HG03469 (cell line): ENCODE data around the gene C1QA.

Experiments
- ATAC-seq: cut with Tn5 transposase; IDR thresholded peaks from one replicate; pipeline ENCODE4 v1.9.1; 2021; ENCODE audit warnings: mild to moderate bottlenecking, moderate library complexity, moderate number of reproducible peaks; ENCODE audit not compliant: unreplicated experiment

Gene C1QA, protein sequence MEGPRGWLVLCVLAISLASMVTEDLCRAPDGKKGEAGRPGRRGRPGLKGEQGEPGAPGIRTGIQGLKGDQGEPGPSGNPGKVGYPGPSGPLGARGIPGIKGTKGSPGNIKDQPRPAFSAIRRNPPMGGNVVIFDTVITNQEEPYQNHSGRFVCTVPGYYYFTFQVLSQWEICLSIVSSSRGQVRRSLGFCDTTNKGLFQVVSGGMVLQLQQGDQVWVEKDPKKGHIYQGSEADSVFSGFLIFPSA

DNA sequence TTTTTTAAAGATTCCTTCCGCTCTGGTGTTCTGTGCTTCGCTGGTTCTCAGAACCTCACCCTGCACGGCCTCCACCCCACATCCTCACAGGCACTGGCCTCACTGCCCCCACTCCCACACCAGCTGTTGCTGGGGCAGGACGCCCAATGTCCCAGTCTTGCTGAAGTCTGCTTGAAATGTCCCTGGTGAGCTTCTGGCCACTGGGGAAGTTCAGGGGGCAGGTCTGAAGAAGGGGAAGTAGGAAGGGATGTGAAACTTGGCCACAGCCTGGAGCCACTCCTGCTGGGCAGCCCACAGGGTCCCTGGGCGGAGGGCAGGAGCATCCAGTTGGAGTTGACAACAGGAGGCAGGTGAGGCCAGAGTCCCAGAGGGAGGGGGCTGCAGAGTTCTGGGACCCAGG is at the start of gene C1QA:
Gene C1QA (plus strand): TSS at position 276 of the 400 bp plus-strand sequence. CDS start 989 bp downstream, outside the sequence.
- ATAC-seq, result no peak

DNA sequence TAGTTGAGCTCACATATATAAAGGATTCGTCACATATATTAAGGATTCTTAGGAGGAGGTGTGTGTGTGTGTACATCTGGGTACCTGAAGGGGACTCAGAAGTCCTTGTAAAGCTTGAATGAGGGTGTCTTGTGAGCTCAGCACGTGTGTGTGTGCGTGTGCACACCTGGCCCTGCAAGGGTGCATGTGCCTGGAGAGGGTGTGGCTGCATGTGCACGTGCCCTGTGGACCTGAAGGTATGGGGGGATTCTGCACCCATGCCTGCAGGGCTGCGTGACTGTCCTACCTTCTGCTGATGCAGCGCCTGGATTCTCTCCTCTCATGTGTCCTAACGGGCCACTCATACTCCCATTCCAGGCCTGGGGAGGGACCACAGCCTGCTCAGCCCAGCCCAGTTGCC is 49.2 kb upstream of the C1QA start:
- ATAC-seq, result no peak

DNA sequence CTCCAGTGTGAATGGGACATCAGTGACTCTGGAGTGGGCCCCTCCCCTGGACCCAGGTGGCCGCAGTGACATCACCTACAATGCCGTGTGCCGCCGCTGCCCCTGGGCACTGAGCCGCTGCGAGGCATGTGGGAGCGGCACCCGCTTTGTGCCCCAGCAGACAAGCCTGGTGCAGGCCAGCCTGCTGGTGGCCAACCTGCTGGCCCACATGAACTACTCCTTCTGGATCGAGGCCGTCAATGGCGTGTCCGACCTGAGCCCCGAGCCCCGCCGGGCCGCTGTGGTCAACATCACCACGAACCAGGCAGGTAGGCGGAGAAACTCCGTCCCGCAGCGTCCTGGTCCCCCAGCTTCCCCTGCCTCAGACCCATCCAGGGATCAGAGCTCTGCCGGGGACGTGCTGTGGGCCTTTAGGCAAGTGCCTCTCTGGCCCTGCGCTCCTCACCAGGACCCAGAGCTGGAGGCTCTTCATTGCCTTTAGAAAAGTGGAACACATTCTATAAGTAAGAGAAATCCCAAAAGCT is 47.5 kb upstream of the C1QA start:
- ATAC-seq, result no peak

DNA sequence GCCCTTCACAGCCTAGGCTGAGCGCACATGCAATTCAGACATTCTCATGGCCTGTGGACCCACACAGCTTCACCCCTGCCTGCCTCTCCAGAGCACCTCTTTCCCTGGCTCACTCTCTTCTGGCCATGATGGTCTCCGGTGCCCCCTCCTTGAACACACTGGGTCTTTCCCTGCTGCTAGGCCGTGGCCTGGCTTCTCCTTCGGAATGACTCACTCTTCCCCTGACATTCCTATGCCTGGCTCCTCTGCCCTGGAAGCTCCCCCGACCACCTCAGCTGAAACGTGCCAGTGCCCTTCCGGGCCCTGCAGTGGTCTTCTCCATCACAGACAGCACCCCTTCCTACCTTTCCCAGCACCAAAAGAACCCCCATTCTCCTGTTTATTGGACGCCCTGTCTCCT is 44.9 kb upstream of the C1QA start:
- ATAC-seq, result no peak

DNA sequence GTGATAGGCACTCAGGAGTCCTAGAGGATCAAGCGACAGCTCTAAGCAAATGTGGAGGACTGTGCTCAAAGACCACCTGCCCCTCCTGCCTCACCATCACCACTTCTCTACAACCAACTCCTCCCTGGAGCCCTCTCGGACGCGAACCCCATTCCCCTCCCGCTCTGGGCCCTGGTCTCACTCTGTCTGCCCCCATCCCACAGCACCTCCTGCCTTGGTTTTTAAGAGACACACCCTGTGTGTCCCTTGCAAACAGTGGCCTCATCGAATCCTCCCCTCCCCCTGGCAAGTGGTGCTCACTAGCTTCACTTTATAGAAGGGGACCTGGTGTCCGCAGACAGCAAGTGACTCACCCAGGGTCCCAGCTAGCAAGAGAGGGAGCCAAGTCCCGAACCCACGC is 44.4 kb upstream of the C1QA start:
- ATAC-seq, result no peak

DNA sequence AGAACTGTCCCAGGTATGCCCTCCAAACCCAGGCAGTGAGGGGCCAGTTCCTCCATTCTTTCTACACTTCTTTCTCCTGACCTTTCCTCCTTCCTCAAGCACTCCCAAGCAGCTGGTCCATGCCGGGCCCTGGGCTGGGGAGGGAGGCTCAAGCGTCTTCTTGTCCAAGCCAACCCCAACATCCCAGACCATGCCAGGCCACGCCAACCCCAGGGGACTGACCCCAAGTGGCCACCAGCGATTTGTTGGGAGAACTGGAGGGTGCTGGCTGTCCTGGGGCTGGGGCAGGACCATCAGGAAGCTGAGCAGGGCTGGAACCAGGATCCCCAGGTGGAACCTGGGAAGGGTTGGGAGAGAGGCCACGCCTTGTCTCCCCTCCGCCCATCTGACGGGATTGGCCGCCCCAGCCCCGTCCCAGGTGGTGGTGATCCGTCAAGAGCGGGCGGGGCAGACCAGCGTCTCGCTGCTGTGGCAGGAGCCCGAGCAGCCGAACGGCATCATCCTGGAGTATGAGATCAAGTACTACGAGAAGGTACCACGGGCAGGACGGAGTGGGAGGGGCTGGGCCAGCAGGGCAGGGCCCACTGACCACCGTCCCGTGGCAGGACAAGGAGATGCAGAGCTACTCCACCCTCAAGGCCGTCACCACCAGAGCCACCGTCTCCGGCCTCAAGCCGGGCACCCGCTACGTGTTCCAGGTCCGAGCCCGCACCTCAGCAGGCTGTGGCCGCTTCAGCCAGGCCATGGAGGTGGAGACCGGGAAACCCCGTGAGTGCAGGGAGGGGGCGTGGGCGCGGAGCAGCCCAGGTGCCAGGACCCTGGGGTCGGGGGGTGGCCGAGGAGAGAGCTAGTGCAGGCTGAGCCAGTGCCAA is 43.3 kb upstream of the C1QA start:
- ATAC-seq, result no peak

DNA sequence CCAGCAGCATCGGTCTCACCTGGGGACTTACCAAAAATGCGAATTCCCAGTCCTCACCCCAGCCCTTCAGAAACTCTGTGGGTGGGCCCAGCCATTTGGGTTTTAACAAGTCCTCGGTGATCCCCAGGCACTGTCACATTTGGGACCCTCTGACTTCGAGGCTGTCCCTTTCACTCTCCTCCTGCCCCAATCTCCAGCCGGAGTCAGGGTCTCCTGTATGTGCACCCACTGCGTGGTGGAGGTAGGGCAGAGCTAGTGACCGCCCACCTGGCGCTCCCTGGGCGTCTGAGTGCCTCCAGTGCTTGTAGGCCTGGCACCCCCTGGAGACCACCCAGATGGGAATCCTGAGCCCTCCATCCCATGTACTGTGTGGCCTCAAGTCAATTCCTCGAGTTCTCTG is 42.0 kb upstream of the C1QA start:
- no peak for ATAC-seq

DNA sequence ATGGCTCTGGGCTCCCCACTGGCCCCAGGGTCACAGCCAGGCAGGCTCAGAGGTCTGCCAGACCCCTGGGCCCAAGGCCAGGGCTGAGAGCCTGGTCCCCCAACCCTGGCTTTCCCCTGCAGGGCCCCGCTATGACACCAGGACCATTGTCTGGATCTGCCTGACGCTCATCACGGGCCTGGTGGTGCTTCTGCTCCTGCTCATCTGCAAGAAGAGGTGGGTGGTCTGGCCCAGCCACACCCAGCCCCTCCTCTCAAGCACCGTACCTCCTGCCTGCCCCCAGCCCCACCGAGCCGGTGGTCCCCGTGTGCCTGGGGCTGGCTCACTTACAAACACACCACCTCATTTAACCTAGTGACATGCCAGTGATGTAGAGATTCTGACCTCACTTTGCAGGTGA is 41.3 kb upstream of the C1QA start:
- no peak for ATAC-seq

DNA sequence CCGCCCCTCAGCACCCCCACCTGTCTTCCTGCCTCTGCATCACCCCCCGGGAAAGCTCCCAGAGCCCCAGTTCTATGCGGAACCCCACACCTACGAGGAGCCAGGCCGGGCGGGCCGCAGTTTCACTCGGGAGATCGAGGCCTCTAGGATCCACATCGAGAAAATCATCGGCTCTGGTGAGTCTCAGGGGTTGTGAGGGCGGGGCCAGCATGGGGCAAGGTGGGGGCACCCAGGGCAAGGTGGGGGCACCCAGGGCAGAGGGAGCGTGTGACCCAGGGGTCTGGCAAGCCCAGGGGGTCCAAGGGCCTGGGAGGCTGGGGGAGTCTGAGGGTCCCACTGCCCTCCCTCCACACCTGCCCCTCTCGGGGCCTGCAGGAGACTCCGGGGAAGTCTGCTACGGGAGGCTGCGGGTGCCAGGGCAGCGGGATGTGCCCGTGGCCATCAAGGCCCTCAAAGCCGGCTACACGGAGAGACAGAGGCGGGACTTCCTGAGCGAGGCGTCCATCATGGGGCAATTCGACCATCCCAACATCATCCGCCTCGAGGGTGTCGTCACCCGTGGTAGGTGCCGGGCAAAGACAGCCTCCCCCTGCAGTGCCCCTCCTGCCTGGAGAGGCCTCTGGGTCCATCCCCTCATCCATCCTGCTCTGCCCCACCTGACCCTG is 39.0 kb upstream of the C1QA start:
- no peak for ATAC-seq

DNA sequence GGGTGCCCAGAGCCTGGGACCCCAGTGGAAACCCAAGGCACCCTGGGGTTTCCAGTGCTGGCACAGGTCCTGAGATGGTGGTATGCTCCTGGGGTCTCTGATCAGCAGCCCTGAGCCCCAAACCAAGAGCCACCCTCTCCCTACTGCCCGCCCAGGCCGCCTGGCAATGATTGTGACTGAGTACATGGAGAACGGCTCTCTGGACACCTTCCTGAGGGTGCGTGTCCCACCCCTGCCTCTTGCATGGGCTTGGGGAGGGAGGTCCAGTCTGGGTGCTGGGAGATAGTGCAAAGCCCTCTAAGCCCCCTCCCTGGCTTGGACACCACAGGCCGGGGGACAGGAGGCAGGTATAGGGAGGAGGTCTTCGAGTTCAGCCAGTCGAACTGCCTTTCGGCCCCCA is 38.4 kb upstream of the C1QA start:
- ATAC-seq, result no peak

DNA sequence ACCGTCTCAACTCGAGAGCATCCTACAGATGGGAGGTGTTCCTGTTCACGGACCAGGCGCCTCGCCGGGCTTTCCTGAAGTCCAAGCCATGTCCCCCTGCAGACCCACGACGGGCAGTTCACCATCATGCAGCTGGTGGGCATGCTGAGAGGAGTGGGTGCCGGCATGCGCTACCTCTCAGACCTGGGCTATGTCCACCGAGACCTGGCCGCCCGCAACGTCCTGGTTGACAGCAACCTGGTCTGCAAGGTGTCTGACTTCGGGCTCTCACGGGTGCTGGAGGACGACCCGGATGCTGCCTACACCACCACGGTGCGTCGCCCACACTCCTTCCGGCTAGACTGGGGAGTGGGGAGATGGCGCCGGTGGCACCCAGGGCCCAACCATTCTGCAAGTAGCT is 37.7 kb upstream of the C1QA start:
- no peak for ATAC-seq

DNA sequence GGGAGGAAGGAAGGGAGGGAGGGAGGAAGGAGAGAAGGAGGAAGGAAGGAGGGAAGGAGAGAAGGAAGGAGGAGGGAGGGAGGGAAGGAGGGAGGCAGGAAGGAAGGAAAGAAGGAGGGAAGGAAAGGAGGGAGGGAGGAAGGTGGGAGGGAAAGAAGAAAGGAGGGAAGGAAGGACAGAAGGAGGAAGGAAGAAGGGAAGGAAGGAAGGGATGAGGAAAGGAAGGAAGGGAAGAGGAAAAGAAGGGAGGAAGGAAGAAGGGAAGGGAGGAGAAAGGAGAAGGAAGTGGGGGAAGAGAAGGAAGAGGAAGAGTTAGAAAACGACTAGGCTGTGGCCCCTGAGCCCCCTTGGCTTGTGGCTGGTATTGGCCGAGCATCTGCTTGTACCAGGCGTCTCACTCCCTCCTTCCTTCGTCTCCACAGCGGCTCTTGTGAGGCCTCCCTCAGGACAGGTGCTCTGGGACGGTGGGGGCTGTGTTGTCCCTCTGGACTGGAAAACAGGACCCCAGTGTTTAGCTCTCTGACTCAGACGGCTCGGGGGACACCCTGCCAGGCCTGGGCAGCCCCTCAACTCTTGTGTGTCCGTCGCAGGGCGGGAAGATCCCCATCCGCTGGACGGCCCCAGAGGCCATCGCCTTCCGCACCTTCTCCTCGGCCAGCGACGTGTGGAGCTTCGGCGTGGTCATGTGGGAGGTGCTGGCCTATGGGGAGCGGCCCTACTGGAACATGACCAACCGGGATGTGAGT is 36.2 kb upstream of the C1QA start:
- no peak for ATAC-seq

DNA sequence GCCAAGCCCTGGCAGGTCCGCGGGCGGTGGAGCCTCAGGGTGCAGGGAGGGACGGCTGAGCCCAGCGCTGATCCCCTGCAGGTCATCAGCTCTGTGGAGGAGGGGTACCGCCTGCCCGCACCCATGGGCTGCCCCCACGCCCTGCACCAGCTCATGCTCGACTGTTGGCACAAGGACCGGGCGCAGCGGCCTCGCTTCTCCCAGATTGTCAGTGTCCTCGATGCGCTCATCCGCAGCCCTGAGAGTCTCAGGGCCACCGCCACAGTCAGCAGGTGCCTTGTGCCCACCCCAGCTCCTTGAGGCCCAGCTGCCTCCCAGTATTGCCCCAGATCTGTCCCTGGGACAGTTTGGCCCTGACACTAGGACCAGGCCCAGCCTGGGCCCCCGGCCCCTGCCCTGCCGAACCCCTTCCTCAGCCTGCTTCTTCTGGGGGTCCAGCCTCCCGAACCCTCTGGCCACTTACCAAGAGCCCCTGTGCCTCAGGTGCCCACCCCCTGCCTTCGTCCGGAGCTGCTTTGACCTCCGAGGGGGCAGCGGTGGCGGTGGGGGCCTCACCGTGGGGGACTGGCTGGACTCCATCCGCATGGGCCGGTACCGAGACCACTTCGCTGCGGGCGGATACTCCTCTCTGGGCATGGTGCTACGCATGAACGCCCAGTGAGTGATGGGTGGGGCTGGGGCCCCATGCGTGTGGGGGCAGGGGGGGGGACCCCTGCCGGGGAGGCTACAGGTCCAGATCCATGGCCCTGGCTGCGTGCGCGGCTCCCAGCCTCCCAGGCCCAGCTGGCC is 35.4 kb upstream of the C1QA start:
- no peak for ATAC-seq

DNA sequence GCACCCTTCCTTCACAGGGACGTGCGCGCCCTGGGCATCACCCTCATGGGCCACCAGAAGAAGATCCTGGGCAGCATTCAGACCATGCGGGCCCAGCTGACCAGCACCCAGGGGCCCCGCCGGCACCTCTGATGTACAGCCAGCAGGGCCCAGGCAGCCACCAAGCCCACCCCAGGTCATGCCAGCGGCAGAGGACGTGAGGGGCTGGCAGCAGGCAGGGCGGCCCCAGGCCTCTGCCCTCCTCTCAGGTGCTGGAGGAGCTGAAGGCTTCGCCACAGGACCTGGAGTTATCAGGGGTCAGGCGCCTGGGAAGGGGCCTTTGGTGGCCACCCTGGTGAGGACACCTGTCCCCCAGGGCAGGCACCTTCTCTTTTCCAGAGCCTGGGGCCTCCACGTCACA is 34.8 kb upstream of the C1QA start:
- no peak for ATAC-seq

DNA sequence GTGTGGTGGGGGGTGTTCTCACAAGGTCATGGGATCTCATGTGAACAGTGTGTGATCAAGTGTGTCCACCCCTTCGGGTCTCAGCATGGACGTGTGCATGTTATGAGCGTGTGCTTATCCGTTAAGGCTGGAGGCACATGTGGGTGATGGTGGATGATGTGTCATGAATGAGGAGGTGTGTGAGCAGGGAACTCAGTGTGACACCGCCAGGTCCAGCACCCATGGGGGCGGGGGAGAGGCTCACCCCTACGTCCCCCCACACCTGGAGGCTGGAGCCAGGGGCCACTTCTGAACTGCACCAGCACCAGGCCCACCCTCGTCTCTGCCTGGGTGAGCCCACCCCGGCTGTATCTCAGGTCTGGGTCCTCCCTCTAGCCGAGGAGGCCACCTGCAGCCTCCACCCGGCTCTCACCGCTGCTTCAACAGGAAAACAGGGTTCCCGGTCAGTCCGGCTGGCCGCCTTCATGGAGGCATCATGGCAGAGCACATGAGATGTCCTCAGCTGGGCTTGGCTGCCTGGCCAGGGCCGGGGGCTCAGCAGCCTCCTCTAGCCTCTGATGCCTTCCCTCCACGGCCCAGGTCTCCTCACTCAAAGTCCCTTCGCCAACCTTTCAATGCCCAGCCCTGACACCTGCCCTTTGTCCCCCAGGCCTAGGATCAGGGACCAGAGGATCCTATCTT is 34.2 kb upstream of the C1QA start:
- ATAC-seq, result no peak

DNA sequence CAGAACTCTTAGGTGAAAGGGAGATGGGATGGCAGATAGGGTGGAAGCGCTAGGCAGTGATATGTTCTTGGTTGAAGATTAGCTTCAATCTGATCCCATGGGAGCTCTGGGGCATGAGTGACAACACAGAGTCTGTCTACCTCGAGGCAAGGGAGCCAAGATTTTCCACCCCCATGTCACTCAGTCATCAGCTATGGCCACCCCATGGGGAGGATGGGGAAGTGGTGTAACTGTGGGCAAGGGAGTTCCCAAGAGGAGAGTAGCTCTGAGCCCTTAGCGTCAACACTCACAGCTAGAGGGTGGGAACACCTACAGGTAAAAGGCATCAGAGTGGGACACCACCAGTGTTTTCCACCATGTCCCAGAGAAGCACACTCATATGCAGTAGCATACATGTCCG is 30.3 kb upstream of the C1QA start:
- ATAC-seq, result no peak

DNA sequence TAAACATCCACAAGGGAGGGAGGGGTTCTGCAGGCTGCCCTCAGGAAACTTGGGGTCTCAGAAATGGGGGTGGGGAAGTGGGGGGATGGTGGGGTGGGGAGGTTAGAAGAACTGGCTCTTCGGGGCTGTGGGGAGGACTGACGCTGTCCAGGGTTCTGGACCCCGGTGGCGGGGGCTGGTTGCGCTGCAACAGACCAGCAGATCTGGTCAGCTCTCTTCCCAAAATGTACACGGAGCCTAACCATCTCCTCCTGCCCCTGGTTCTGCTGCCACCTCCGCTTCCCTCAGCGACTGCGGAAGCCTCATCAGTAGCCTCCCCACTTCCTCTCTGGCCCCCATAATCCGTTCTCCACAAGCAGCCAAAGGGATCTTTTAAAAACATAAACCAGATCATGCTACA is 29.3 kb upstream of the C1QA start:
- ATAC-seq, result no peak

DNA sequence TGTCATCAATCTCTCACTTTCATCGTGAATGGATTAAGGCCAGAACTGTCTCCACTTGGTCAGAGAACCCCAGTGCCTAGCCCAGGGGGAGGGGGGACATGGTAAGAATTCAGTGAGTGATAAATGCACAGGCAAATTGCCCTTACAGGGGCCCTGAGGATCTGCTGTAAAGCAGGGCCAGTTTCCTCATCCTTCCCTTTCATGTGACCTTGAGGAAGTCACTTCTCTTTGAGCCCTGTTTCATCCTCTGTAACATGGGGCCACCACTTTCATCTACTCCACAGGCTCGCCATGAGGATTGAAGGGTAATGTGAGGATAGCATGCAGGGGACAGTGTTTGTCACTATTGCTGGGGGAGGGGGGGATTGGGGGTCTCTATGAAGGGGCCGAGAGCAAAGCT is 28.1 kb upstream of the C1QA start:
- ATAC-seq, result no peak

DNA sequence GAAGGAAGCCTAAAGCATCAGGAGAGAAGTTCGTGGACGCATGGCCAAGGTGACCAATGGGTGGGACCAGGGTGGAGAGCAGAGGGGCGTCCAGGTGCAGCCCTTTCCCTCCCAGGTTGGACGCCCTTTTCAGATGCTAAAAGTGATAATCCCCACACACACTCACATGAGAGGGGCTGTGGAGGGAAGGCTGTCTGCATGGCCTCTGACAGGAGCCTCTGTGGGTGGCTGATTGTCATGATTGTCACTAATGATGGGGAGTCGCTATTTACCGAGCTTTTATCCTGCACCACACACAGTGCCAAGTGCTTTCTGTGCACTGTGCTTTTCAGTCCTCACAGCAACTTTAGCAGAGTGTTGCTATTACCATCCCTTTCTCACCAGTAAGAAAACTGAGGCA is 27.1 kb upstream of the C1QA start:
- ATAC-seq, result no peak

DNA sequence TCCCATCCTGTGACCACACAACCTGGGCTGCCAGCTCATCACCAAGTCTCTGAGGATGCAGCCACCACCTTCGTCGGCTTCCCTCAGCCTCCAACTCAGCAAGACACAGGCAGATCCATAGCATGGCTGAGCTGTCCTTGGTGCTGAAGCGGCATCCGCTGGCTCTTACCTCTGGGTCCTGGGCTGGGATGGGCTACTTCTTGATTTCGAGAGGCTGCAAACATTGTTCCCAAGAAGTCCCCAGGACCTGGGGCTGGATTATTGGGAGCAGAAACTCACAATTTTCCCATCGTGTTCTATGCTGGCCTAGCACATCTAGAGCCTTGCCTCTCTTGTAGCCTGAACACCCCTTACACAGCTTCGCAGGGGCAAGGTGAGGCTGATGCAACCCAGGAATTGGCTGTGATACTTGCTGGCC is 24.9 kb upstream of the C1QA start:
- no peak for ATAC-seq
